ENCODE data around the gene LDLRAD4. TPM values are rescaled to one million over a fixed set of nuclear protein-coding genes. Genes with fewer than 3 reads are reported as not detected.

LDLRAD4 gene
- total and polyA plus RNA-seq, 2 experiments from 2014 or later = 0.73 to 1.9 TPM

DNA sequence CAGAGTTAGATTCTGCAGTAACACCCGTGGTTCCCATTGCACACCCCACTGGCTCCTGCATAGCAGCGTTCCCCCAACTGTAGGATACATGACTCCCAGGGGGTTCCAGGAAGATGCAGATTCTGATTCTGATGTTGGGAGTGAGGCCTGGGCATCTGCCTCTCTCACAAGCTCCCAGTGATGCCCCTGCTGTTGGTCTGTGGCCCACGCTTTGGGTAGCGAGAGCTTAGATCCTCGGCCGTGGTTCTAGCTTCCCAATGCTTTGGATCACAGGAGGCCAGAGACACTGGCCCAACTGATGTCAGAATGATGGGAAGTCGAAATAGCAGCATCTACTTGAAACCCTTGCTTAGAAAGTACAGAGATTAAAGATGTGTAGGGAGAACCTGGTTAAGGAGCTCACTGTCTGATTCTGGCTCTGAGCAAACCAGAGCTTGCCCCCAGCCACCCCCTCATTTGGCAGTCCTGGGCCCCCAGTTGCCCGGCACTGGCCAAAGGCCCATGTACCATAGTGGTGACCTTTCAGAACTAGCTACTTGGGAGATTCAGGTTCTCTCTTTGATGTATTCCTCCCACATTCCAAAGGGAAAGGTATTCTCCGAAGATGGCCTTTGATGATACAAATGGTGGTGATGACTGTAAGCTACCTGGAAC, 310.3 kb downstream of the LDLRAD4 start:
- Histone ChIP-seq H3K4me1 (ENCODE audit: insufficient read depth) (no peaks in the 10 kb centered on the region), H3K4me3 (no peak overlapping the region), H4K20me1 (replicated peaks; ENCODE audit: insufficient read depth) (no peaks in the 10 kb centered on the region), H3K36me3 (ENCODE audit: insufficient read depth) (no peaks in the 10 kb centered on the region), H3K4me2 (no peak overlapping the region), H3K27ac (ENCODE audit: low read depth) (no peak overlapping the region), H2AFZ (no peak overlapping the region), H3K9me2 (ENCODE audit: insufficient read depth) (no peaks in the 10 kb centered on the region), H3K27me3 (ENCODE audit: insufficient read depth) (no peaks in the 10 kb centered on the region), H3F3A (replicated peaks; ENCODE audit: low read depth) (no peaks in the 10 kb centered on the region), H3K79me2 (replicated peaks; ENCODE audit: insufficient read depth) (no peaks in the 10 kb centered on the region)
- no peak for DNase-seq (ENCODE audit: low spot score)
- Mint-ChIP-seq H3K4me3 (no peak overlapping the region), H3K27ac (no peak overlapping the region), H3K36me3 (ENCODE audit: low read depth) (no peaks in the 10 kb centered on the region), H3K27me3 (ENCODE audit: insufficient read depth, low read depth, poor library complexity) (peaks cover 4% of the 10 kb centered on the region), H3K4me1 (no peaks in the 10 kb centered on the region), H3K9me3 (no peaks in the 10 kb centered on the region)
- no peak for TF ChIP-seq STAT1 (IDR thresholded peaks at IDR 0.05; ENCODE audit: unreplicated experiment)
- TF ChIP-seq CREB1 (CRISPR knock-in tag; IDR thresholded peaks at IDR 0.05; ENCODE audit: low read depth) = no peak
- no peak for TF ChIP-seq ZNF331 (CRISPR knock-in tag; IDR thresholded peaks at IDR 0.05; ENCODE audit: low read depth)
- no peak for TF ChIP-seq EZH2phosphoT487 (IDR thresholded peaks at IDR 0.05; ENCODE audit: unreplicated experiment)
- no peak for TF ChIP-seq POLR2AphosphoS5 (IDR thresholded peaks at IDR 0.05; ENCODE audit: low read depth)
- TF ChIP-seq, protein P1, sequence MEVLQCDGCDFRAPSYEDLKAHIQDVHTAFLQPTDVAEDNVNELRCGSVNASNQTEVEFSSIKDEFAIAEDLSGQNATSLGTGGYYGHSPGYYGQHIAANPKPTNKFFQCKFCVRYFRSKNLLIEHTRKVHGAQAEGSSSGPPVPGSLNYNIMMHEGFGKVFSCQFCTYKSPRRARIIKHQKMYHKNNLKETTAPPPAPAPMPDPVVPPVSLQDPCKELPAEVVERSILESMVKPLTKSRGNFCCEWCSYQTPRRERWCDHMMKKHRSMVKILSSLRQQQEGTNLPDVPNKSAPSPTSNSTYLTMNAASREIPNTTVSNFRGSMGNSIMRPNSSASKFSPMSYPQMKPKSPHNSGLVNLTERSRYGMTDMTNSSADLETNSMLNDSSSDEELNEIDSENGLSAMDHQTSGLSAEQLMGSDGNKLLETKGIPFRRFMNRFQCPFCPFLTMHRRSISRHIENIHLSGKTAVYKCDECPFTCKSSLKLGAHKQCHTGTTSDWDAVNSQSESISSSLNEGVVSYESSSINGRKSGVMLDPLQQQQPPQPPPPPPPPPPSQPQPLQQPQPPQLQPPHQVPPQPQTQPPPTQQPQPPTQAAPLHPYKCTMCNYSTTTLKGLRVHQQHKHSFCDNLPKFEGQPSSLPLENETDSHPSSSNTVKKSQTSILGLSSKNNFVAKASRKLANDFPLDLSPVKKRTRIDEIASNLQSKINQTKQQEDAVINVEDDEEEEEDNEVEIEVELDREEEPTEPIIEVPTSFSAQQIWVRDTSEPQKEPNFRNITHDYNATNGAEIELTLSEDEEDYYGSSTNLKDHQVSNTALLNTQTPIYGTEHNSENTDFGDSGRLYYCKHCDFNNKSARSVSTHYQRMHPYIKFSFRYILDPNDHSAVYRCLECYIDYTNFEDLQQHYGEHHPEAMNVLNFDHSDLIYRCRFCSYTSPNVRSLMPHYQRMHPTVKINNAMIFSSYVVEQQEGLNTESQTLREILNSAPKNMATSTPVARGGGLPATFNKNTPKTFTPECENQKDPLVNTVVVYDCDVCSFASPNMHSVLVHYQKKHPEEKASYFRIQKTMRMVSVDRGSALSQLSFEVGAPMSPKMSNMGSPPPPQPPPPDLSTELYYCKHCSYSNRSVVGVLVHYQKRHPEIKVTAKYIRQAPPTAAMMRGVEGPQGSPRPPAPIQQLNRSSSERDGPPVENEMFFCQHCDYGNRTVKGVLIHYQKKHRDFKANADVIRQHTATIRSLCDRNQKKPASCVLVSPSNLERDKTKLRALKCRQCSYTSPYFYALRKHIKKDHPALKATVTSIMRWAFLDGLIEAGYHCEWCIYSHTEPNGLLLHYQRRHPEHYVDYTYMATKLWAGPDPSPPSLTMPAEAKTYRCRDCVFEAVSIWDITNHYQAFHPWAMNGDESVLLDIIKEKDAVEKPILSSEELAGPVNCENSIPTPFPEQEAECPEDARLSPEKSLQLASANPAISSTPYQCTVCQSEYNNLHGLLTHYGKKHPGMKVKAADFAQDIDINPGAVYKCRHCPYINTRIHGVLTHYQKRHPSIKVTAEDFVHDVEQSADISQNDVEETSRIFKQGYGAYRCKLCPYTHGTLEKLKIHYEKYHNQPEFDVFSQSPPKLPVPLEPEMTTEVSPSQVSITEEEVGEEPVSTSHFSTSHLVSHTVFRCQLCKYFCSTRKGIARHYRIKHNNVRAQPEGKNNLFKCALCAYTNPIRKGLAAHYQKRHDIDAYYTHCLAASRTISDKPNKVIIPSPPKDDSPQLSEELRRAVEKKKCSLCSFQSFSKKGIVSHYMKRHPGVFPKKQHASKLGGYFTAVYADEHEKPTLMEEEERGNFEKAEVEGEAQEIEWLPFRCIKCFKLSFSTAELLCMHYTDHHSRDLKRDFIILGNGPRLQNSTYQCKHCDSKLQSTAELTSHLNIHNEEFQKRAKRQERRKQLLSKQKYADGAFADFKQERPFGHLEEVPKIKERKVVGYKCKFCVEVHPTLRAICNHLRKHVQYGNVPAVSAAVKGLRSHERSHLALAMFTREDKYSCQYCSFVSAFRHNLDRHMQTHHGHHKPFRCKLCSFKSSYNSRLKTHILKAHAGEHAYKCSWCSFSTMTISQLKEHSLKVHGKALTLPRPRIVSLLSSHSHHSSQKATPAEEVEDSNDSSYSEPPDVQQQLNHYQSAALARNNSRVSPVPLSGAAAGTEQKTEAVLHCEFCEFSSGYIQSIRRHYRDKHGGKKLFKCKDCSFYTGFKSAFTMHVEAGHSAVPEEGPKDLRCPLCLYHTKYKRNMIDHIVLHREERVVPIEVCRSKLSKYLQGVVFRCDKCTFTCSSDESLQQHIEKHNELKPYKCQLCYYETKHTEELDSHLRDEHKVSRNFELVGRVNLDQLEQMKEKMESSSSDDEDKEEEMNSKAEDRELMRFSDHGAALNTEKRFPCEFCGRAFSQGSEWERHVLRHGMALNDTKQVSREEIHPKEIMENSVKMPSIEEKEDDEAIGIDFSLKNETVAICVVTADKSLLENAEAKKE (CRISPR knock-in tag; IDR thresholded peaks at IDR 0.05) = no peak
- TF ChIP-seq, protein P2, sequence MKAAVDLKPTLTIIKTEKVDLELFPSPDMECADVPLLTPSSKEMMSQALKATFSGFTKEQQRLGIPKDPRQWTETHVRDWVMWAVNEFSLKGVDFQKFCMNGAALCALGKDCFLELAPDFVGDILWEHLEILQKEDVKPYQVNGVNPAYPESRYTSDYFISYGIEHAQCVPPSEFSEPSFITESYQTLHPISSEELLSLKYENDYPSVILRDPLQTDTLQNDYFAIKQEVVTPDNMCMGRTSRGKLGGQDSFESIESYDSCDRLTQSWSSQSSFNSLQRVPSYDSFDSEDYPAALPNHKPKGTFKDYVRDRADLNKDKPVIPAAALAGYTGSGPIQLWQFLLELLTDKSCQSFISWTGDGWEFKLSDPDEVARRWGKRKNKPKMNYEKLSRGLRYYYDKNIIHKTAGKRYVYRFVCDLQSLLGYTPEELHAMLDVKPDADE (IDR thresholded peaks at IDR 0.05) = no peak
- TF ChIP-seq JUNB (IDR thresholded peaks at IDR 0.05; ENCODE audit: unreplicated experiment) = no peak
- no peak for TF ChIP-seq ZNF114 (CRISPR knock-in tag; IDR thresholded peaks at IDR 0.05)
- TF ChIP-seq, protein P3, sequence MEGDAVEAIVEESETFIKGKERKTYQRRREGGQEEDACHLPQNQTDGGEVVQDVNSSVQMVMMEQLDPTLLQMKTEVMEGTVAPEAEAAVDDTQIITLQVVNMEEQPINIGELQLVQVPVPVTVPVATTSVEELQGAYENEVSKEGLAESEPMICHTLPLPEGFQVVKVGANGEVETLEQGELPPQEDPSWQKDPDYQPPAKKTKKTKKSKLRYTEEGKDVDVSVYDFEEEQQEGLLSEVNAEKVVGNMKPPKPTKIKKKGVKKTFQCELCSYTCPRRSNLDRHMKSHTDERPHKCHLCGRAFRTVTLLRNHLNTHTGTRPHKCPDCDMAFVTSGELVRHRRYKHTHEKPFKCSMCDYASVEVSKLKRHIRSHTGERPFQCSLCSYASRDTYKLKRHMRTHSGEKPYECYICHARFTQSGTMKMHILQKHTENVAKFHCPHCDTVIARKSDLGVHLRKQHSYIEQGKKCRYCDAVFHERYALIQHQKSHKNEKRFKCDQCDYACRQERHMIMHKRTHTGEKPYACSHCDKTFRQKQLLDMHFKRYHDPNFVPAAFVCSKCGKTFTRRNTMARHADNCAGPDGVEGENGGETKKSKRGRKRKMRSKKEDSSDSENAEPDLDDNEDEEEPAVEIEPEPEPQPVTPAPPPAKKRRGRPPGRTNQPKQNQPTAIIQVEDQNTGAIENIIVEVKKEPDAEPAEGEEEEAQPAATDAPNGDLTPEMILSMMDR (conservative IDR thresholded peaks at IDR 0.05; ENCODE audit: low read depth in 2 of 2) = no peak
- TF ChIP-seq, protein P4, sequence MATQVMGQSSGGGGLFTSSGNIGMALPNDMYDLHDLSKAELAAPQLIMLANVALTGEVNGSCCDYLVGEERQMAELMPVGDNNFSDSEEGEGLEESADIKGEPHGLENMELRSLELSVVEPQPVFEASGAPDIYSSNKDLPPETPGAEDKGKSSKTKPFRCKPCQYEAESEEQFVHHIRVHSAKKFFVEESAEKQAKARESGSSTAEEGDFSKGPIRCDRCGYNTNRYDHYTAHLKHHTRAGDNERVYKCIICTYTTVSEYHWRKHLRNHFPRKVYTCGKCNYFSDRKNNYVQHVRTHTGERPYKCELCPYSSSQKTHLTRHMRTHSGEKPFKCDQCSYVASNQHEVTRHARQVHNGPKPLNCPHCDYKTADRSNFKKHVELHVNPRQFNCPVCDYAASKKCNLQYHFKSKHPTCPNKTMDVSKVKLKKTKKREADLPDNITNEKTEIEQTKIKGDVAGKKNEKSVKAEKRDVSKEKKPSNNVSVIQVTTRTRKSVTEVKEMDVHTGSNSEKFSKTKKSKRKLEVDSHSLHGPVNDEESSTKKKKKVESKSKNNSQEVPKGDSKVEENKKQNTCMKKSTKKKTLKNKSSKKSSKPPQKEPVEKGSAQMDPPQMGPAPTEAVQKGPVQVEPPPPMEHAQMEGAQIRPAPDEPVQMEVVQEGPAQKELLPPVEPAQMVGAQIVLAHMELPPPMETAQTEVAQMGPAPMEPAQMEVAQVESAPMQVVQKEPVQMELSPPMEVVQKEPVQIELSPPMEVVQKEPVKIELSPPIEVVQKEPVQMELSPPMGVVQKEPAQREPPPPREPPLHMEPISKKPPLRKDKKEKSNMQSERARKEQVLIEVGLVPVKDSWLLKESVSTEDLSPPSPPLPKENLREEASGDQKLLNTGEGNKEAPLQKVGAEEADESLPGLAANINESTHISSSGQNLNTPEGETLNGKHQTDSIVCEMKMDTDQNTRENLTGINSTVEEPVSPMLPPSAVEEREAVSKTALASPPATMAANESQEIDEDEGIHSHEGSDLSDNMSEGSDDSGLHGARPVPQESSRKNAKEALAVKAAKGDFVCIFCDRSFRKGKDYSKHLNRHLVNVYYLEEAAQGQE (IDR thresholded peaks at IDR 0.05; ENCODE audit: unreplicated experiment) = no peak
- TF ChIP-seq NANOG (IDR thresholded peaks at IDR 0.05; ENCODE audit: borderline replicate concordance) = no peak
- TF ChIP-seq EZH2 (IDR thresholded peaks at IDR 0.05; ENCODE audit: low read depth, unreplicated experiment) = no peak
- no peak for ATAC-seq

Data from GM23338 (cell line).